Bronchial epithelial cell (primary cell): ENCODE measurements around the gene POU2F3. TPM values are rescaled to one million over a fixed set of nuclear protein-coding genes. Genes with fewer than 3 reads are reported as not detected.
A peak's percentile ranks its signal among the peaks of the same experiment; 100 is the strongest.

Source experiments
- DNase-seq: peaks from one replicate; pipeline ENCODE4 v3.0.0-alpha.2; 2010; ENCODE audit warnings: low read depth
- FAIRE-seq: peaks from 2 replicates; lab custom pipeline; 2011; peaks lifted over from hg19 to GRCh38; lab: Jason Lieb, UNC
- H3K27me3 ChIP-seq: 2 replicates; pipeline ENCODE4 v1.5.1; 2011; ENCODE audit warnings: low read length; ENCODE audit not compliant: control insufficient read depth, insufficient read depth
- H3K36me3 ChIP-seq: 2 replicates; pipeline ENCODE4 v1.5.1; 2011; ENCODE audit warnings: low read length; ENCODE audit not compliant: control insufficient read depth, insufficient read depth
- H3K4me3 ChIP-seq: 2 replicates; pipeline ENCODE4 v1.5.1; 2011; ENCODE audit warnings: mild to moderate bottlenecking, low read depth, low read length, control low read depth
- total RNA-seq: library from RNA; depleted of rRNA; stranded (reverse); fragments of >200 nt; gene quantifications from 2 replicates; pipeline ENCODE4 v1.2.1, GENCODE V29; 2014
- TF ChIP-seq, protein P1 (sequence below): IDR thresholded peaks from 2 replicates; pipeline ENCODE4 v1.5.1; 2011; ENCODE audit warnings: mild to moderate bottlenecking, moderate library complexity, low read length, control low read depth, inconsistent platforms; ENCODE audit not compliant: insufficient read depth, severe bottlenecking

Gene POU2F3
- total RNA-seq, 1 donor from 2014 or later: not detected

DNA sequence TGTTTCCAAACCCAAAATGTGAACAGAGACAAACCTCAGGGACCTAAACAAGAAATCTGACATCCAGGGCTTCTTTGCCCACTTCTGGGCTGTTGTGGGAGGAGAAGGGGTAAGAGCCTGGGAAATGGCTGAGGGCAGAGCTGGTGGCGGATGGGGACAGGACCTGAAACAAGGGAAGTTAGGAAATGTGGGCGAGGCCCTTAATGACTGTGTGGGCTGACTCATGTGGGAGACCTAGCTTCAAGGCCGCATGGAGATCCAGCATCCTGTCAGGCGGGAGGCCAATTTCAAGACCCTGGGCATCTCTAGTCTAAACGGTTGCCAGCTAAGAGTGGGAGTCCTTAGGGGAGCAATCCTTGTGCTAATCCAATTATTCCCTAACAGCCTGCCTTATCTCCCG lies 31.2 kb upstream of the POU2F3 start:
- Histone ChIP-seq H3K36me3 (no peaks in the 10 kb centered on the region), H3K4me3 (no peak overlapping the region), H3K27me3 (no peaks in the 10 kb centered on the region)
- FAIRE-seq (peak; percentile 68), DNase-seq (peak; percentile 89)
- TF ChIP-seq, protein P1, sequence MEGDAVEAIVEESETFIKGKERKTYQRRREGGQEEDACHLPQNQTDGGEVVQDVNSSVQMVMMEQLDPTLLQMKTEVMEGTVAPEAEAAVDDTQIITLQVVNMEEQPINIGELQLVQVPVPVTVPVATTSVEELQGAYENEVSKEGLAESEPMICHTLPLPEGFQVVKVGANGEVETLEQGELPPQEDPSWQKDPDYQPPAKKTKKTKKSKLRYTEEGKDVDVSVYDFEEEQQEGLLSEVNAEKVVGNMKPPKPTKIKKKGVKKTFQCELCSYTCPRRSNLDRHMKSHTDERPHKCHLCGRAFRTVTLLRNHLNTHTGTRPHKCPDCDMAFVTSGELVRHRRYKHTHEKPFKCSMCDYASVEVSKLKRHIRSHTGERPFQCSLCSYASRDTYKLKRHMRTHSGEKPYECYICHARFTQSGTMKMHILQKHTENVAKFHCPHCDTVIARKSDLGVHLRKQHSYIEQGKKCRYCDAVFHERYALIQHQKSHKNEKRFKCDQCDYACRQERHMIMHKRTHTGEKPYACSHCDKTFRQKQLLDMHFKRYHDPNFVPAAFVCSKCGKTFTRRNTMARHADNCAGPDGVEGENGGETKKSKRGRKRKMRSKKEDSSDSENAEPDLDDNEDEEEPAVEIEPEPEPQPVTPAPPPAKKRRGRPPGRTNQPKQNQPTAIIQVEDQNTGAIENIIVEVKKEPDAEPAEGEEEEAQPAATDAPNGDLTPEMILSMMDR: no peak

DNA sequence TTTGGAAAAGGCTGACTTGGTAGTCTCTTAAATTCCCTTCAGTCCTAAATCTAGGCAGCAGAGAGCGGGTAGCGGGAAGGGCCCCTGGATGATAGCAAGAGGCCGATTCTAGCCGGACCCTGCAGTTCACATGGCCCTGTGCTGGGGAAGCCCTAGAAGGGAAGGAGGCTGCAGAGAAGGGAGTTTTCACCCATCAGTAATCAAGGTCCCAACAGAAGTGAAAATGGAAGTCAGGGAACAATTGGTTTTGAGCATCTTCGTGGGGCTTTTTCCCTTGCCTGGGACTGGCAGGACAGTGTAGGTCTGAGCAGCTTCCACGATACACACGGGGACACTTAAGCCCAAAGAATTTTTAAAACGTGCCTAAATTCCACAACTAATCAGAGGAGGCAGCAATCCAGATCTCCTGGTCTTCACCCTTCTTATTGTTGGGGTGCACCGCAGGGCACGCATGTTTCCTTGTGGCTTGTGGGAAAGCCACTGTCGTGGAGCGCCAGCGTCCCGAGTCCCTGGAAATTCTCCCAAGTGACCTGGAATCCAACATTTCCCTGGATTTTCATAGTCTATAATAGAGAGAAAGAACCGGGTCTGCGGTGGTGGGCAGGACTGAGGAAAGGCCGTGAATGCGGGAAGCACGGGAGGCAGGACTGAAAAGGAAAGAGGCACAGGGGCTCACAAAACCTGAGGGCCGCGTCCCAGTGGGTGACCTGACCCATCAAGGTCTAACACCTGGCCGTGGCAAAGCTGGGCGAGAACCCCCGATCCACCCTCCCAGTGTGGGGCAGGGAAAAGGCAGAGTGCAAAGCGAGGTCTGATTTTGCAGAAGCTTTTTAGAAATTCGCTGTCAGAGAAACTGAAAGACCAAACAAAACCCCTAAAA lies 30.0 kb upstream of the POU2F3 start:
- FAIRE-seq: peak; percentile 36
- H3K4me3 ChIP-seq: peak overlapping the region; percentile 52
- TF ChIP-seq, protein P1: no peak
- H3K27me3 ChIP-seq: no peaks in the 10 kb centered on the region
- H3K36me3 ChIP-seq: no peaks in the 10 kb centered on the region
- DNase-seq: no peak

DNA sequence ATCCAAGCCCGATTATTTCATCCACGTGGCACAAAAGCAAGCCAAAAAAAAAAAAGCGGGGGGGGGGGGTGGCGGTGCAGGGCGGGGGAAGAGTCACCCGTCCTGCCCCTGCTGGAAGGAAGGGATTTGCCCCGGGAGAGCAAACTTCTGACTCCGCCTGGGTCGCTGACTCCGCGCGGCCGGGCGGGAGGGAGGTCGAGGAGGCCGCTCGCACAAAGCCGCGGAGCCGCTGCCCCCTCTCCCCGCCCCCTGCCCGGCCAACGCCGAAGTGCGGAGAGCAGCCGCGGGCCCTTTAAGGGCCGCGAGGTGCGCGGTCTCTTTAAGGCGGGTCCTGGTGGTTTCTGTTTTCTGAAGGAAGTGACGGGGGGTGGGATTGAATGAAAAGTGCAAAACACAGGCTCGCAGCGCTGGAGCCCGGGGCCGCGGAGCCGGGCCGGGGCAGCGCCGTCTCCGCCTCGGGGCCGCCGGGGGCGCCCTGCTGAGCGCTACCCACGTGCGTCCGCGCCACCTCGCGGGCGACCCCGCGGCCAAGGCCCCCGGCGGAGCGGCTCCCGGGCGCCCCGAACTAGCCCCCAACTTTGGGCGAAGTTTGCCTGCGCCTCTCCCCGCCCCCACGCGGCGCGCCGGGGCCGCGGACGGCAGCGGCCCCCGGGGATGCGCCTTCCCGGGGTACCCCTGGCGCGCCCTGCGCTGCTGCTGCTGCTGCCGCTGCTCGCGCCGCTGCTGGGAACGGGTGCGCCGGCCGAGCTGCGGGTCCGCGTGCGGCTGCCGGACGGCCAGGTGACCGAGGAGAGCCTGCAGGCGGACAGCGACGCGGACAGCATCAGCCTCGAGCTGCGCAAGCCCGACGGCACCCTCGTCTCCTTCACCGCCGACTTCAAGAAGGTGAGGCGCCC lies 29.1 kb upstream of the POU2F3 start, which contains the start of gene OAF:
OAF (plus strand) TSS at position 407 of the 896 bp plus-strand sequence; CDS start at position 655, 248 bp downstream.
- TF ChIP-seq, protein P1: peak; percentile 15
- DNase-seq: peak; percentile 62
- Histone ChIP-seq H3K36me3 (no peaks in the 10 kb centered on the region), H3K4me3 (peak within 1 kb of the TSS; percentile 52), H3K27me3 (no peaks in the 10 kb centered on the region)
- FAIRE-seq: no peak

DNA sequence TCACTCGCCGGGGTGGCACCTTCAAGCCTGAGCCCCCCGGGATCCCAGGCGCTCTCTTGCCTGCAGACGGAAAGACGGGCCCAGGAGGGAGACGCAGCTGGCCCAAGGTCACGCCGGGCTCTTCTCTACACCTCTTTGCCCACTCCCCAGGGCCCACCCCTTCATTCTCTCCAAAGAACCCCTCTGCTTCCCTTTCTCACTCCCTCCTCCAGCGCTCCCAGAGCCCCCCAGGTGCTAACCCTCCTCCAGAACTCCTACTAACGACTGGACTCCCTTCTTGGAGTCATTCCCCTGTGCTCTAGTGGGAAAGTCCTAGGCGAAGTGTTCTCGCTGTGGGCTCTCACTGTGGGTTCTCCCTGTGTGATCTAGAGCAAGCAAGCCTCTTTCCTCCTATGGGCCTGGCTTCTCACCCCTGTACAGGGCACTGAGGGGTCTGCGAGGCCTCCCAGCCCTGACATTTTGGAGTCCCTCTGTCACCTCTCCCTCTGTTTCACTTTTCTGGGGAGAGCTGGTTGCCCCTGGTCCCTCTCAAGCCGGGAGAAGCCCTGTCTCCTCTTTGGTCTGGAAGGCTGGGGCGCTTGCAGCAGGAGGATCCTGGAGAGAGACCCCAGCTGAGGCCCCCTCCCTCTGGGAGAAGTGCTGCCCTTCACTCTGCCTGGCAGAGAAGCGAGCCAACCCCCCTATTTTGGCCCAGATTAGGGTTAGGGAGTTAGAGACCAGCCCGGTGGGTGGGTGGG lies 28.2 kb upstream of the POU2F3 start:
- Histone ChIP-seq H3K27me3 (no peaks in the 10 kb centered on the region), H3K36me3 (peaks cover 1% of the 10 kb centered on the region), H3K4me3 (peak overlapping the region; percentile 52)
- DNase-seq (no peak), FAIRE-seq (no peak)
- TF ChIP-seq, protein P1: no peak

DNA sequence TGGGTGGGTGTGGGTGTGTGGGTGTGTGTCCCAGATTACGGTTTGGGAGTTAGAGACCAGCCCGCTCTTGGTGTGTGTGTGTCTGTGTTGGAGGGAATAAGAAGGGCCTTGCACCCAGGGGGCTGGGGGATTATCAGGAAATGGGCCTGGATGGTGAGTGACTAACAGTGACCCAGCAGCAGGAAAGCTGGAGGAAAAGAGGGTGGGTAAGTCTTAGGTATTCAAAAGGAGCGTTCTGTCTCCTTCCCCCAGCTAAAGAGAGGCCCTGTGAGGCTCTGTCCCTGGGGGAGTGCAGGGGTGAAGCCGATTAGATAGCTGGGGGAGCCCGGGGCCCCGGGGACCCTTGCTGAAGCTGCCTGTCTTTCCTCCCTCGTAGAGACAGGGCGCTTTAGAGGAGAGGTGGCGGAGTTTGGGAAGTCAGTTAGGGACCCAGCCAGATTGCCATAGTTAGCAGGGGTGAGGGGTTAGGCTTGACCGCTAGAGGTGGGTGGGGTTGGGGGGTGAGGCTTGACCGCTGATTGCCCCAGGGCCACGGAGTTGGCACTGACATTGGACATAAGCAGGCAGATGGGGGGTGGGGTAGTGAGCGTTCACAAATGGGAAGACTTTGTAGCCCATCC lies 27.6 kb upstream of the POU2F3 start:
- peak; percentile 51 for DNase-seq
- H3K4me3 ChIP-seq: peak overlapping the region; percentile 52
- H3K27me3 ChIP-seq: no peaks in the 10 kb centered on the region
- H3K36me3 ChIP-seq: peaks cover 1% of the 10 kb centered on the region
- FAIRE-seq: no peak
- TF ChIP-seq, protein P1: no peak
